H1 (cell line): ENCODE data around the gene RMND1. TPM values are rescaled to one million over a fixed set of nuclear protein-coding genes. Genes with fewer than 3 reads are reported as not detected.

Source experiments
- CTCF ChIA-PET: fragments of 300-600 bp; sonication (Branson Sonifier 250); formaldehyde crosslinking; loops from one replicate; lab custom pipeline; 2021; ENCODE audit not compliant: partially characterized antibody; lab: Charles Lee
- POLR2A ChIA-PET: fragments of 300-600 bp; sonication (Branson Sonifier 250); formaldehyde crosslinking; loops from one replicate; lab custom pipeline; 2021; ENCODE audit warnings: inconsistent platforms; ENCODE audit not compliant: partially characterized antibody; lab: Charles Lee
- DNase-seq, 2 experiments: peaks; one replicate each; pipeline versions ENCODE4 v3.0.0 to v3.0.0-alpha.2; 2010 to 2022; ENCODE audit warnings: low spot score in 2 of 2, low read depth in 1 of 2, mixed read lengths in 1 of 2
- FAIRE-seq: peaks from 2 replicates; lab custom pipeline; 2011; peaks lifted over from hg19 to GRCh38; lab: Jason Lieb, UNC
- H2AFZ ChIP-seq: 2 replicates; pipeline ENCODE4 v1.8.1; 2012; ENCODE audit warnings: low read length, inconsistent platforms
- H2AK5ac ChIP-seq: 2 replicates; pipeline ENCODE4 v1.6.1; 2013; ENCODE audit warnings: low read depth, low read length
- H2BK120ac ChIP-seq: replicated peaks from 2 replicates; pipeline ENCODE3; 2013; ENCODE audit warnings: low read depth, low read length, inconsistent platforms
- H2BK12ac ChIP-seq: 2 replicates; pipeline ENCODE4 v1.6.1; 2013; ENCODE audit warnings: low read depth, low read length
- H2BK15ac ChIP-seq: 2 replicates; pipeline ENCODE4 v1.6.1; 2013; ENCODE audit warnings: low read length
- H2BK20ac ChIP-seq: 2 replicates; pipeline ENCODE4 v1.6.1; 2013; ENCODE audit warnings: low read length
- H2BK5ac ChIP-seq: 2 replicates; pipeline ENCODE4 v1.6.1; 2013; ENCODE audit warnings: low read depth, low read length
- H3K14ac ChIP-seq: 2 replicates; pipeline ENCODE4 v1.6.1; 2013; ENCODE audit warnings: inconsistent platforms; ENCODE audit not compliant: insufficient read length
- H3K18ac ChIP-seq: 2 replicates; pipeline ENCODE4 v1.6.1; 2013; ENCODE audit warnings: low read length; ENCODE audit errors: extremely low read depth
- H3K23ac ChIP-seq: 2 replicates; pipeline ENCODE4 v1.6.1; 2013; ENCODE audit warnings: inconsistent platforms; ENCODE audit not compliant: insufficient read length
- H3K23me2 ChIP-seq: 2 replicates; pipeline ENCODE4 v1.6.1; 2013; ENCODE audit warnings: low read depth, low read length
- H3K27ac ChIP-seq: 2 replicates; pipeline ENCODE4 v1.6.1; 2011; ENCODE audit warnings: low read depth, low read length, inconsistent platforms
- H3K27me3 ChIP-seq, 4 experiments: replicated peaks in 1 of 4; 1 replicate in 1 of 4; 2 replicates in 3 of 4; pipeline versions ENCODE4 v1.6.1 to v1.8.1; 2011 to 2013; ENCODE audit warnings: low read length in 3 of 4, mild to moderate bottlenecking in 3 of 4, inconsistent platforms in 2 of 4, mixed read lengths in 2 of 4, moderate library complexity in 1 of 4; ENCODE audit not compliant: control insufficient read depth in 3 of 4, insufficient read depth in 3 of 4; ENCODE audit errors: extremely low read depth in 1 of 4
- H3K36me3 ChIP-seq, 4 experiments: 2 replicates each; pipeline versions ENCODE4 v1.6.1 to v1.8.1; 2011 to 2013; ENCODE audit warnings: mild to moderate bottlenecking in 4 of 4, low read length in 3 of 4, moderate library complexity in 2 of 4, control low read depth in 1 of 4, inconsistent platforms in 1 of 4; ENCODE audit not compliant: insufficient read depth in 4 of 4, control insufficient read depth in 2 of 4
- H3K4ac ChIP-seq: replicated peaks from 2 replicates; pipeline ENCODE3; 2013; ENCODE audit warnings: low read length, low read depth, mixed read lengths, inconsistent platforms; ENCODE audit not compliant: insufficient read length
- H3K4me1 ChIP-seq, 4 experiments: replicated peaks in 1 of 4; 1 replicate in 1 of 4; 2 replicates in 3 of 4; pipeline versions ENCODE4 v1.6.1 to v1.8.1; 2011 to 2013; ENCODE audit warnings: low read length in 3 of 4, inconsistent platforms in 2 of 4, mixed read lengths in 1 of 4; ENCODE audit not compliant: insufficient read depth in 4 of 4, control insufficient read depth in 3 of 4
- H3K4me2 ChIP-seq, 2 experiments: 2 replicates each; pipeline versions ENCODE4 v1.6.1 to v1.8.1; 2011 to 2013; ENCODE audit warnings: low read depth in 2 of 2, low read length in 2 of 2, control low read depth in 1 of 2, inconsistent platforms in 1 of 2, mild to moderate bottlenecking in 1 of 2; ENCODE audit not compliant: insufficient read depth in 1 of 2
- H3K4me3 ChIP-seq, 4 experiments: fragments of 200-600, 300-600 bp in 1 of 4; sonication (generic), shearing (Covaris generic), sonication (Bioruptor Twin) in 1 of 4; 2 replicates each; pipeline versions ENCODE4 v1.5.1 to v1.8.1; 2011 to 2016; ENCODE audit warnings: low read length in 4 of 4, low read depth in 3 of 4, control low read depth in 2 of 4, inconsistent platforms in 2 of 4, mild to moderate bottlenecking in 2 of 4, mixed read lengths in 1 of 4, moderate library complexity in 1 of 4; ENCODE audit not compliant: insufficient read depth in 2 of 4; ENCODE audit errors: extremely low read depth in 1 of 4
- H3K56ac ChIP-seq: replicated peaks from 2 replicates; pipeline ENCODE3; 2013; ENCODE audit warnings: low read depth, mild to moderate bottlenecking, mixed read lengths, low read length, inconsistent platforms; ENCODE audit not compliant: insufficient read length
- H3K79me1 ChIP-seq: 2 replicates; pipeline ENCODE4 v1.6.1; 2013; ENCODE audit warnings: low read depth, low read length, control low read depth
- H3K79me2 ChIP-seq, 2 experiments: 2 replicates each; pipeline versions ENCODE4 v1.6.1 to v1.8.1; 2012 to 2013; ENCODE audit warnings: low read length in 2 of 2, mild to moderate bottlenecking in 2 of 2, inconsistent platforms in 1 of 2; ENCODE audit not compliant: insufficient read depth in 2 of 2, control insufficient read depth in 1 of 2
- H3K9ac ChIP-seq, 4 experiments: replicated peaks in 1 of 4; 1 replicate in 1 of 4; 2 replicates in 3 of 4; pipeline versions ENCODE4 v1.6.1 to v1.8.1; 2011 to 2013; ENCODE audit warnings: low read depth in 3 of 4, low read length in 3 of 4, control low read depth in 2 of 4, mild to moderate bottlenecking in 2 of 4, moderate library complexity in 2 of 4, inconsistent platforms in 1 of 4; ENCODE audit errors: extremely low read depth in 1 of 4
- H3K9me3 ChIP-seq, 2 experiments: 2 replicates each; pipeline versions ENCODE4 v1.6.1 to v1.8.1; 2012 to 2013; ENCODE audit warnings: mild to moderate bottlenecking in 2 of 2, moderate library complexity in 2 of 2, control low read depth in 1 of 2, inconsistent platforms in 1 of 2, low read depth in 1 of 2, low read length in 1 of 2, mixed read lengths in 1 of 2; ENCODE audit not compliant: insufficient read depth in 2 of 2
- H4K20me1 ChIP-seq, 2 experiments: replicated peaks in 1 of 2; 2 replicates each; pipeline versions ENCODE3 to v1.8.1; 2011 to 2013; ENCODE audit warnings: inconsistent platforms in 2 of 2, low read length in 2 of 2, mild to moderate bottlenecking in 1 of 2; ENCODE audit not compliant: insufficient read depth in 2 of 2, control insufficient read depth in 1 of 2
- H4K5ac ChIP-seq: 2 replicates; pipeline ENCODE4 v1.6.1; 2013; ENCODE audit warnings: low read length, low read depth, mixed read lengths, inconsistent platforms; ENCODE audit not compliant: insufficient read length
- H4K8ac ChIP-seq: 2 replicates; pipeline ENCODE4 v1.8.0; 2013; ENCODE audit warnings: mild to moderate bottlenecking, moderate library complexity, low read length, inconsistent platforms; ENCODE audit not compliant: insufficient read depth; ENCODE audit errors: extremely low read depth
- H4K91ac ChIP-seq: replicated peaks from 2 replicates; pipeline ENCODE3; 2013; ENCODE audit warnings: low read length, mixed read lengths, inconsistent platforms; ENCODE audit not compliant: insufficient read length
- ASH2L ChIP-seq: fragments of 200-600, 300-600 bp; sonication (generic); IDR thresholded peaks from one replicate; pipeline ENCODE4 v1.7.1; 2017; ENCODE audit warnings: low read length
- CTBP2 ChIP-seq: IDR thresholded peaks from 2 replicates; pipeline ENCODE4 v1.7.0; 2011; ENCODE audit warnings: borderline replicate concordance, mild to moderate bottlenecking, moderate library complexity, mixed read lengths, low read length; ENCODE audit not compliant: insufficient read depth, insufficient read length
- GABPA ChIP-seq: IDR thresholded peaks from 2 replicates; pipeline ENCODE4 v1.6.1; 2011; ENCODE audit warnings: mild to moderate bottlenecking, low read length, moderate library complexity, borderline replicate concordance; ENCODE audit not compliant: insufficient read depth
- HDAC6 ChIP-seq: IDR thresholded peaks from one replicate; pipeline ENCODE4 v1.7.1; 2012; ENCODE audit warnings: low read depth, mild to moderate bottlenecking, inconsistent platforms, low read length, moderate library complexity
- KDM4A ChIP-seq: IDR thresholded peaks from one replicate; pipeline ENCODE4 v1.7.1; 2012; ENCODE audit warnings: low read depth, mild to moderate bottlenecking, moderate library complexity, low read length, inconsistent platforms; ENCODE audit not compliant: severe bottlenecking
- POLR2A ChIP-seq, 2 experiments: IDR thresholded peaks; 1 replicate in 1 of 2; 2 replicates in 1 of 2; pipeline ENCODE4 v1.6.1; 2011; ENCODE audit warnings: low read depth in 2 of 2, low read length in 2 of 2, mild to moderate bottlenecking in 2 of 2; ENCODE audit errors: control extremely low read depth in 1 of 2
- RFX5 ChIP-seq: IDR thresholded peaks from 2 replicates; pipeline ENCODE4 v1.6.1; 2011; ENCODE audit warnings: low read depth, low read length, improper control_type of control experiment, borderline replicate concordance
- RNF2 ChIP-seq: fragments of 200-900, 300-1000 bp; sonication (generic); IDR thresholded peaks from 2 replicates; pipeline ENCODE4 v1.7.1; 2016; ENCODE audit warnings: borderline replicate concordance, low read depth, mild to moderate bottlenecking, antibody characterized with exemption, low read length; ENCODE audit not compliant: poor library complexity, severe bottlenecking; ENCODE audit errors: missing control alignments
- RXRA ChIP-seq: IDR thresholded peaks from 2 replicates; pipeline ENCODE4 v1.6.1; 2011; ENCODE audit warnings: low read depth, mild to moderate bottlenecking, low read length, moderate library complexity; ENCODE audit not compliant: insufficient read depth
- TAF7 ChIP-seq: optimal IDR thresholded peaks from 2 replicates; pipeline ENCODE3; 2011; ENCODE audit warnings: low read depth, mild to moderate bottlenecking, inconsistent platforms, low read length, moderate library complexity, borderline replicate concordance
- WGBS, 2 experiments: shearing (Covaris generic) in 1 of 2; methylation state at CpG; one replicate each; pipeline versions ENCODE4 v1.1.6 to v1.1.7; 2013 to 2015; ENCODE audit warnings: low lambda C conversion rate in 2 of 2, mixed read lengths in 2 of 2, inconsistent platforms in 1 of 2, low coverage in 1 of 2, missing lambda C conversion rate in 1 of 2; ENCODE audit not compliant: insufficient replicate concordance in 2 of 2, insufficient coverage in 1 of 2, insufficient read length in 1 of 2; ENCODE audit errors: extremely low coverage in 1 of 2, missing lambda C conversion rate in 1 of 2; 5-methylcytosine and 5-hydroxymethylcytosine counted together
- polyA plus RNA-seq, 7 experiments: library from polyadenylated mRNA; depleted of rRNA in 3 of 7; stranded (reverse) in 5 of 7; unstranded in 2 of 7; fragments of >200 nt in 5 of 7; fragments of 200-250 nt in 2 of 7; gene quantifications; 1 replicate in 5 of 7; 2 replicates in 1 of 7; 4 replicates in 1 of 7; pipeline versions ENCODE4 v1.2.1 to v1.2.3, GENCODE V29; 2011 to 2013; ENCODE audit warnings: missing spikeins in 2 of 7, mixed read lengths in 2 of 7
- total RNA-seq: library from RNA; stranded (reverse); fragmentation: NEBNext Ultra II Directional; extraction: Animal tissue kit (Norgen Biotek cat#: 25700); gene quantifications from 2 replicates; pipeline ENCODE4 v1.2.1, GENCODE V29; 2021

The RMND1 gene
- total and polyA plus RNA-seq, 2 of the 8 experiments (the other 6 are each of a cell fraction or from before 2014, with no cell fraction given) = 7.3 to 21.9 TPM

DNA sequence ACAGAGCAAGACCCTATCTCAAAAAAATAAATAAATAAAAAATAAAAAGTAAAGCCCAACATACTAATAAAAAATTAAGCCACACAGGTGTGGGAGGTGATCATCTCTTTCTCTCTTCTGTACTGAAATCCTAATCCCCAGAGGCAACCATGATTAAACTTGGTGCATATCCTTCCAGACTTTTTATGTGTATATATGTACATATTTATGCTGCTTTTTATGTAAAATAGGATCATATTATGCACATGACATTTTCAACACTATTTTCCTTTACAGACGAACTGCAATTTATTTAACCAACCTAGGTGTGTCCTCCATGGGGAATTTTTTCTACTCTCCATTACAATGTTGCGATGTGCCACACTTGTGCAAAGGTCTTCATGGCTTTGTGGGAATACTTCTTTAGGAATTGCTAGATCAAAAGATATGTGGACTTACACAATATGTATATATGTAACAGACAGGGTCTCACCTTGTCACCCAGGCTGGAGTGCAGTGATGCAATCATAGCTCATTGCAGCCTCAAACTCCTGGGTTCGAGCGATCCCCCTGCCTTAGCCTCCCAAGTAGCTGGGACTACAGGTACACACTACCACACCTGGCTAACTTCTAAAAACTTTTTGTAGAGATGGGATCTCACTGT is 23.7 kb downstream of the RMND1 start:
- no peak for FAIRE-seq
- Histone ChIP-seq H4K20me1 (peaks cover 0 to 6% of the 10 kb centered on the region in 2 experiments), H3K4me1 (no peaks in the 10 kb centered on the region), H3K4ac (no peak overlapping the region), H2BK15ac (no peak overlapping the region), H3K14ac (no peak overlapping the region), H3K23me2 (no peaks in the 10 kb centered on the region), H3K36me3 (peaks cover 3 to 71% (median 41%) of the 10 kb centered on the region in 4 experiments; a peak in 7 of 8 replicates), H4K8ac (no peak overlapping the region), H2AK5ac (no peak overlapping the region), H3K9me3 (no peaks in the 10 kb centered on the region), H3K27me3 (no peaks in the 10 kb centered on the region), H2BK5ac (no peak overlapping the region), H3K4me2 (no peak overlapping the region), H4K91ac (no peak overlapping the region), H3K27ac (no peak overlapping the region), H2BK120ac (no peak overlapping the region), H4K5ac (no peak overlapping the region), H3K79me2 (no peaks in the 10 kb centered on the region), H3K18ac (no peak overlapping the region), H3K79me1 (no peaks in the 10 kb centered on the region; the same call in 1 of the 2 replicates), H2BK12ac (no peak overlapping the region), H2BK20ac (no peak overlapping the region), H3K56ac (no peak overlapping the region), H2AFZ (no peak overlapping the region), H3K9ac (no peak overlapping the region), H3K23ac (no peak overlapping the region), H3K4me3 (no peak overlapping the region)
- 75% methylated on average over 4 of the region's 4 CpGs; no CpG with 5 or more reads in 1 of the 2 experiments for WGBS, 2 experiments
- no peak for DNase-seq
- ChIA-PET CTCF (interaction anchor here (1.1 kb wide), 1 partner anchor 22 kb away, joined by 3 read pairs; no protein-coding TSS in a partner anchor), POLR2A (no interaction called here)
- TF ChIP-seq TAF7 = no peak
- TF ChIP-seq RNF2 = no peak
- no peak for TF ChIP-seq GABPA
- no peak for TF ChIP-seq CTBP2
- TF ChIP-seq RXRA = no peak
- TF ChIP-seq RFX5 = no peak
- TF ChIP-seq HDAC6 = no peak
- TF ChIP-seq KDM4A = no peak
- no peak for TF ChIP-seq ASH2L
- TF ChIP-seq POLR2A (IDR thresholded peaks at IDR 0.05; ENCODE audit: control extremely low read depth in 1 of 2, low read depth in 2 of 2, low read length in 2 of 2) = no peak
